HUES6 (cell line): Measurements from ENCODE around the gene SPAG5.

Source experiments
- H3K27ac ChIP-seq: 2 replicates; pipeline ENCODE4 v1.7.0; 2013; ENCODE audit warnings: low read depth, mild to moderate bottlenecking, low read length, inconsistent platforms
- H3K27me3 ChIP-seq: 2 replicates; pipeline ENCODE4 v1.6.1; 2013; ENCODE audit warnings: low read length; ENCODE audit not compliant: control insufficient read depth, insufficient read depth
- H3K36me3 ChIP-seq: 2 replicates; pipeline ENCODE4 v1.6.1; 2013; ENCODE audit warnings: low read length; ENCODE audit not compliant: control insufficient read depth, insufficient read depth
- H3K4me1 ChIP-seq: 2 replicates; pipeline ENCODE4 v1.6.1; 2013; ENCODE audit warnings: low read length; ENCODE audit not compliant: control insufficient read depth, insufficient read depth
- H3K4me3 ChIP-seq: 2 replicates; pipeline ENCODE4 v1.5.1; 2013; ENCODE audit warnings: low read depth, low read length
- H3K9ac ChIP-seq: one replicate; pipeline ENCODE4 v1.6.1; 2013; ENCODE audit warnings: mild to moderate bottlenecking, low read length
- H3K9me3 ChIP-seq: 2 replicates; pipeline ENCODE4 v1.6.1; 2013; ENCODE audit warnings: low read depth, low read length; ENCODE audit not compliant: control insufficient read depth, insufficient read depth

SPAG5 gene

DNA sequence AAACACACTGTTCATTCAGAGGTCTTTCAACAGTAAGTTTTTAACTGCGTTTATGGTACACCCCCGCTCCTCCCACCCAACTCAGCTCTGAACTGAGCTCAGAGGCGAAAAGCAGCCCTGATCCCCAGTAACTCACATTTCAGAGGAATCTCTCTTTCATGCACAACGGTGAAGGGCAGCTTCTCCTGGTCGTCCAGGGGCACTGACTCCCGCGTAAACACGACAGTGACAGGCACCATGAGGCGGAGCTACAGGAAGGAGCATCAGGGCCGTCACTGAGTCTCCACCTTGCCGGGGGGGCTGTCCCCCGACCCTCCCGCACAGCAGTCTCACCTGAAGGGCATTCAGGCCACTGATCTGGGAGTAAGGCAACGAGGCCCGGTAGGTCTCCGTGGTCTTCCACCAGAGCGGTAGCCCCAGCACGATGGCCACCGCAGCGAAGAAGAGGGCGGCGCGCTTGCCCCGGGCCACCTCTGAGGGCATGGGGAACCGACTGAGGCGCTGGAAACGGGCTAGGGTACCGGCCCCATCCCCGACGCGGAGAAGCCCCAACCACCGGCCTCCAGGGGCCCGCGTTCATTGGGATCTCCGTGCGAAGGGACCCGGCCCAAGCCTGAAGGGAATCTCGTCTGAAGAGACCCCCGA, 28.0 kb downstream of the SPAG5 start:
- no peaks in the 10 kb centered on the region for H3K9me3 ChIP-seq
- peak overlapping the region; percentile 60; the same call in 1 of the 2 replicates for H3K27ac ChIP-seq
- H3K4me3 ChIP-seq: peak overlapping the region; percentile 82
- H3K9ac ChIP-seq: peak overlapping the region; percentile 77
- peaks cover 20% of the 10 kb centered on the region for H3K36me3 ChIP-seq
- H3K27me3 ChIP-seq: peaks cover 7% of the 10 kb centered on the region
- peaks cover 3% of the 10 kb centered on the region; the same call in 1 of the 2 replicates for H3K4me1 ChIP-seq

DNA sequence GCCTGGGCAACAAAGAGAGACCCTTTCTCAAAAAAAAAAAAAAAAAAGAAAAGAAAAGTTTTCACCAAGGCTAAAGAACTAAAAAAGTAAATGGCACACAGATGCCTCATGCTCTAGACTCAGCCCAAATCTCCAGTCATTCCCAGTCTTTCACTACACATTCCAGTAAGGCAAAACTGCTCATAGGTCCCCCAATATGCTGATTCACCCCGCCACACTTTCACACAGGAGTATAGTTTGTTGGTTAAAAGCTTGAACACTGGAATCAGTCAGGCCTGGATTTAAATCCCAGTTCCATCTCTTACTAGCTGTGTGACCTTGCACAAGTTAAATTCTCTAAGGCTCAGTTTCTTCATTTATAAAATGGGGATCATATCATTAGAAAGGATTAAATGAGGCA, 29.4 kb downstream of the SPAG5 start:
- H3K4me1 ChIP-seq: no peaks in the 10 kb centered on the region
- H3K9ac ChIP-seq: no peak overlapping the region
- no peaks in the 10 kb centered on the region for H3K9me3 ChIP-seq
- peaks cover 7% of the 10 kb centered on the region for H3K27me3 ChIP-seq
- no peak overlapping the region for H3K27ac ChIP-seq
- no peak overlapping the region for H3K4me3 ChIP-seq
- H3K36me3 ChIP-seq: peaks cover 16% of the 10 kb centered on the region

DNA sequence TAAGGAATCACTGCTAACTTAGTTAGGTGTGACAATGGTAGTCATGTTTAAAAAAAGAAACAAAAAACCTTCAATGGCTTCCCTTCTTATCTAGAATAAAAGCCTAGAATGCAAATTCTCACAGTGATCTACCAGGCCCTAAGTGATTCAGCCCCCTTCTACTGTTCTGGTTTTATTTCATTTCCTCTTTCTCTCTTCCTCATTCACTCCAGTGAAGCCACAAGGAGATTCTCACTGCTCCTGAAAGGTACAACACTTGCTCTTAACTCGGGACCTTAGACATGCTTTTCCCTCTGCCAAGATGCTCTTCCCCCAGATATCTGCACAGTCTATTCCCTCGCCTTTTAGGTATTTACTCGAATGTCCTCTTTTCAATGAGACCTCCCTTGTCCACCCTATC, 31.2 kb downstream of the SPAG5 start:
- Histone ChIP-seq H3K9me3 (no peaks in the 10 kb centered on the region), H3K9ac (no peak overlapping the region), H3K36me3 (peaks cover 14% of the 10 kb centered on the region), H3K4me1 (no peaks in the 10 kb centered on the region), H3K27me3 (peaks cover 7% of the 10 kb centered on the region), H3K4me3 (no peak overlapping the region), H3K27ac (no peak overlapping the region)

- no peaks in the 10 kb centered on the region for H3K9me3 ChIP-seq
Measured at GRCh38 chr17:28563475-28563874, 35.4 kb downstream of the SPAG5 start.

DNA sequence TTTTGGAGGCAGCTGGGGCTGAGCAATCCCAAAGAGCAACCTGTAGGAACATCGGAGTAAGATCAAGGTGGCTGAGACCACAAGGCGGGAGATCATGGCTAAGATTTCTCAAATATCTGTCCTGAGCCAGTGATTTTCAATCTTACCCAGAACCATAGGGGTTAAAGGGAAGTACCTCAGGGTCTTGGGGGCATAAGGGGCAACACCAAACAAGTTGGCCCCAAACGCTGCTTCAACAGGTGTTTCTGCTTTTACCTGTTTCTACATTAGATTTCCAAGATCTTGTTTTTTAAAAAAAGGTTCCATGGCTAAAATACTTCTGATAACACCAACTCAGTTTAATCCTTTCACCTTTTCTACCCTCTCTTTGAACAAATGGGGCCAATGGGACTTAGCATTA, 43.8 kb downstream of the SPAG5 start:
- Histone ChIP-seq H3K4me3 (no peak overlapping the region), H3K36me3 (peaks cover 60% of the 10 kb centered on the region), H3K27me3 (no peaks in the 10 kb centered on the region), H3K27ac (no peak overlapping the region), H3K9me3 (no peaks in the 10 kb centered on the region), H3K4me1 (peaks cover 12% of the 10 kb centered on the region), H3K9ac (no peak overlapping the region)

More at GRCh38 chr17:28563475-28563874, 35.4 kb downstream of the SPAG5 start:
- Histone ChIP-seq H3K27ac (no peak overlapping the region), H3K4me3 (no peak overlapping the region), H3K4me1 (no peaks in the 10 kb centered on the region), H3K27me3 (no peaks in the 10 kb centered on the region), H3K9ac (no peak overlapping the region), H3K36me3 (peaks cover 36% of the 10 kb centered on the region)

DNA sequence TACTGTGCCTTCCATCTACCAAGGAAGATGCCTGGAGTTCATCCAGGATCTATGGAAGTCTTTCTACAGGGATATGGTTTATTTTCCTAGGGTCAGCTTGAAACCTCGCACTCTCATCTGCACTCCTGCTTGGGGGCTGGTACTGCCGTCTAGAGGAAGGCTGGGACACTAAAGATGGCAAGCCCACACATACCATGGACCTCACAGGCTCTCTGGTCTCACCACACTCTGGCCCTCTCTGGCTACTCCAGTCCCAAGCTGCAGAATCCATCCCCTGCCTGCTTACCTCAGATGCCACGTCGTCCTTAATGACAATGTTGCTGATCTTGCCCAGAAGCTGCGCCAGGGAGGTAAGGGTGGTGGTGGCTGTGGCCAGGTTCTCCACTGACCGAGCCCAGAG, 44.3 kb downstream of the SPAG5 start:
- Histone ChIP-seq H3K9me3 (no peaks in the 10 kb centered on the region), H3K27ac (no peak overlapping the region), H3K27me3 (no peaks in the 10 kb centered on the region), H3K36me3 (peaks cover 55% of the 10 kb centered on the region), H3K9ac (no peak overlapping the region), H3K4me3 (no peak overlapping the region), H3K4me1 (peaks cover 14% of the 10 kb centered on the region)

GRCh38 chr17:28553000-28553505, 45.8 kb downstream of the SPAG5 start:
- Histone ChIP-seq H3K4me1 (peaks cover 15% of the 10 kb centered on the region), H3K4me3 (peak overlapping the region; percentile 58), H3K36me3 (peaks cover 47% of the 10 kb centered on the region), H3K27ac (no peak overlapping the region), H3K27me3 (no peaks in the 10 kb centered on the region), H3K9me3 (no peaks in the 10 kb centered on the region), H3K9ac (no peak overlapping the region)

DNA sequence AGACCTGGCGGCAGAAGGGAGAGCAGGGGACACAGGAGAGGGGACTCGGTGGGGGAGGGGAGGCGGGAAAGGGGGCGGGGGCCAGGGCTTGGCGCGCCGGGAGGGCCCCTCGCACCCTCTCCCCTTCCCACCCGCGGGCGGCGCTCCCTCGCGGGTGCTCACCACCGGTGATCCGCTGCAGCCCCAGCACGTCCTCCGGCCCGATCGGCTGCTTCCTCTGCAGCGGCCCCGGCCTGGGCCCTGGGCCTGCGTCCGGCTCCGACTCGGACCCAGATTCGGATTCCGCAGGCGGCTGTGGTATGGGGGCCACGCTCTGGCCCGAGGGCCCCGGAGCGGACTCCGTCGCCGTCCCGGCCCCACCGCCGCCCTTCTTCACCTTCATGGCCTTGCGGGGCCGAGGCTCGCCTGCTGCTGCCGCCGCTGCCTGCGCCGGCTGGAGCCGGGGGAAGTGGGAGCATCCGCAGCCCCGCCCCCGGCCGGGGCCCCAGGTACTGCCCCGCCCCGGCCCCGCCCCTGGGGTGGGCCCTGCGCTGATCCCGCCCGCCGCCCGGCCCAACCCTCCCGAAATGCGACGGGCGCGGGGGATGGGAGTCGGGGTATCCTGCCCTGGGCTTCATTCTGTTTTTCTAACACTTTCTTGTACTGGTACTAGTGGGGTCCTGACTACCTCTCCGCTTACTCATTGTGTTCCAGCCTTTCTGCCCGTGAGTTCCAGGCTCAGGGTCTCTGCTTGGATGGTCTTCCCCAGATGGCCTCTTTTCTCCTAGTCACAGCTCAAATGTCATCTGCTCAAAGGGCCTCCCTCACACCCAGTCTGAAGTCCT, 46.4 kb downstream of the SPAG5 start, which contains the start of gene UNC119:
TSS of gene UNC119 (minus strand) at position 449 of the 824 bp plus-strand sequence. CDS start at position 382, 67 bp downstream.
- peak within 1 kb of the TSS; percentile 83 for H3K4me3 ChIP-seq
- H3K4me1 ChIP-seq: peaks cover 21% of the 10 kb centered on the region
- no peaks in the 10 kb centered on the region for H3K27me3 ChIP-seq
- H3K9ac ChIP-seq: peak within 1 kb of the TSS; percentile 61
- H3K27ac ChIP-seq: no peak within 1 kb of the TSS
- no peaks in the 10 kb centered on the region for H3K9me3 ChIP-seq
- H3K36me3 ChIP-seq: peaks cover 40% of the 10 kb centered on the region

- H3K9ac ChIP-seq: peak overlapping the region; percentile 56
- H3K36me3 ChIP-seq: peaks cover 40% of the 10 kb centered on the region
- H3K27ac ChIP-seq: no peak overlapping the region
- peaks cover 21% of the 10 kb centered on the region for H3K4me1 ChIP-seq
- no peaks in the 10 kb centered on the region for H3K27me3 ChIP-seq
- no peaks in the 10 kb centered on the region for H3K9me3 ChIP-seq
- peak overlapping the region; percentile 83 for H3K4me3 ChIP-seq
Measured at GRCh38 chr17:28551421-28552175, 47.2 kb downstream of the SPAG5 start.

- Histone ChIP-seq H3K9ac (no peak overlapping the region), H3K9me3 (no peaks in the 10 kb centered on the region), H3K4me3 (peak overlapping the region; percentile 83; the same call in 1 of the 2 replicates), H3K27me3 (no peaks in the 10 kb centered on the region), H3K36me3 (peaks cover 37% of the 10 kb centered on the region), H3K4me1 (peaks cover 24% of the 10 kb centered on the region), H3K27ac (no peak overlapping the region)
Measured at GRCh38 chr17:28550858-28551257, 48.0 kb downstream of the SPAG5 start.
